HepG2 (cell line): ENCODE results near the gene CD151. TPM values are rescaled to one million over a fixed set of nuclear protein-coding genes. Genes with fewer than 3 reads are reported as not detected.

Experiments
- ATAC-seq: fragments of 200-7000 bp; cut with Tn5 transposase; 3 replicates; pipeline ENCODE4 v1.9.1; 2020; ENCODE audit warnings: mild to moderate bottlenecking, moderate library complexity
- BruUV-seq: library from RNA; stranded (reverse); fragments of 400-500 nt; replicated peaks from 2 replicates; lab custom pipeline; 2021; lab: Mats Ljungman, UMichigan
- CTCF ChIA-PET: fragments of 300-600 bp; formaldehyde crosslinking; extraction: SDS; loops from one replicate; lab custom pipeline; 2021; ENCODE audit warnings: low total read pairs, inconsistent platforms, low intra/inter-chr PET ratio; lab: Yijun Ruan, JAX
- POLR2A ChIA-PET: fragments of 350-600 bp; sonication (Branson Sonifier 250); formaldehyde crosslinking; loops from one replicate; lab custom pipeline; 2020; ENCODE audit warnings: antibody characterized with exemption, inconsistent platforms; lab: Yijun Ruan, JAX
- DNase-seq: peaks from one replicate; pipeline ENCODE4 v3.0.0-alpha.2; 2015; ENCODE audit warnings: low spot score
- FAIRE-seq: peaks from 3 replicates; lab custom pipeline; 2011; peaks lifted over from hg19 to GRCh38; lab: Jason Lieb, UNC
- H2AFZ ChIP-seq: one replicate; pipeline ENCODE4 v1.6.1; 2011; ENCODE audit warnings: low read length, inconsistent platforms
- H3K27ac ChIP-seq: fragments of 300-600 bp; 3 replicates; pipeline ENCODE4 v1.8.0; 2011; ENCODE audit warnings: mixed run types, mild to moderate bottlenecking, mixed read lengths, low read length, inconsistent platforms; ENCODE audit not compliant: insufficient read depth; ENCODE audit errors: extremely low read length
- H3K27me3 ChIP-seq, 2 experiments: fragments of 200-600 bp in 1 of 2; 2 replicates in 1 of 2; 3 replicates in 1 of 2; pipeline versions ENCODE4 v1.6.0 to v1.8.0; 2011; ENCODE audit warnings: low read length in 2 of 2, mild to moderate bottlenecking in 2 of 2, moderate library complexity in 2 of 2, inconsistent platforms in 1 of 2; ENCODE audit not compliant: insufficient read depth in 2 of 2, control insufficient read depth in 1 of 2
- H3K36me3 ChIP-seq, 2 experiments: fragments of 200-600 bp in 1 of 2; replicated peaks in 1 of 2; 2 replicates in 1 of 2; 3 replicates in 1 of 2; pipeline versions ENCODE4 v1.5.1 to v1.8.0; 2011; ENCODE audit warnings: low read length in 2 of 2, inconsistent platforms in 1 of 2; ENCODE audit not compliant: insufficient read depth in 2 of 2, control insufficient read depth in 1 of 2
- H3K4me1 ChIP-seq: 2 replicates; pipeline ENCODE4 v1.5.1; 2012; ENCODE audit warnings: low read length, inconsistent platforms; ENCODE audit not compliant: insufficient read depth
- H3K4me2 ChIP-seq: 2 replicates; pipeline ENCODE4 v1.6.0; 2011; ENCODE audit warnings: low read depth, low read length, inconsistent platforms
- H3K4me3 ChIP-seq, 3 experiments: fragments of 200-600 bp in 1 of 3; sonication (generic), shearing (Covaris generic) in 1 of 3; replicated peaks in 1 of 3; 2 replicates each; pipeline ENCODE4 v1.5.1; 2011 to 2016; ENCODE audit warnings: low read length in 3 of 3, inconsistent platforms in 2 of 3, low read depth in 2 of 3, mild to moderate bottlenecking in 2 of 3, control low read depth in 1 of 3, mixed read lengths in 1 of 3; ENCODE audit not compliant: insufficient read depth in 1 of 3
- H3K79me2 ChIP-seq: one replicate; pipeline ENCODE4 v1.6.1; 2011; ENCODE audit warnings: low read length, inconsistent platforms; ENCODE audit not compliant: insufficient read depth
- H3K9ac ChIP-seq: 2 replicates; pipeline ENCODE4 v1.6.0; 2011; ENCODE audit warnings: mild to moderate bottlenecking, low read depth, low read length, inconsistent platforms; ENCODE audit not compliant: insufficient read depth
- H3K9me3 ChIP-seq: 2 replicates; pipeline ENCODE4 v1.5.1; 2012; ENCODE audit warnings: mild to moderate bottlenecking, low read length
- H4K20me1 ChIP-seq: 2 replicates; pipeline ENCODE4 v1.6.0; 2011; ENCODE audit warnings: inconsistent platforms, mild to moderate bottlenecking, low read length, moderate library complexity; ENCODE audit not compliant: insufficient read depth
- AGO2 ChIP-seq: fragments of 200-400 bp; formaldehyde crosslinking; optimal IDR thresholded peaks from 2 replicates; pipeline ENCODE3; 2017; ENCODE audit warnings: mild to moderate bottlenecking, low read depth, low read length, moderate library complexity
- KDM2A ChIP-seq: sonication (generic); formaldehyde crosslinking; IDR thresholded peaks from 2 replicates; pipeline ENCODE4 v1.4.0; 2020; ENCODE audit warnings: low read depth, missing genetic modification reagents, borderline replicate concordance
- ZNF143 ChIP-seq: sonication (generic); formaldehyde crosslinking; IDR thresholded peaks from 2 replicates; pipeline ENCODE4 v1.4.0; 2020; ENCODE audit warnings: missing genetic modification reagents
- ZNF687 ChIP-seq: sonication (generic); formaldehyde crosslinking; IDR thresholded peaks from 2 replicates; pipeline ENCODE4 v1.5.1; 2020; ENCODE audit warnings: mild to moderate bottlenecking, missing genetic modification reagents, moderate library complexity
- ZSCAN9 ChIP-seq: IDR thresholded peaks from 2 replicates; pipeline ENCODE4 v1.6.1; 2016; ENCODE audit warnings: borderline replicate concordance
- WGBS: methylation state at CpG from one replicate; pipeline ENCODE4 v1.1.6; 2017; ENCODE audit warnings: low lambda C conversion rate; 5-methylcytosine and 5-hydroxymethylcytosine counted together
- in situ Hi-C: cut with HindIII; loops from 2 replicates; pipeline ENCODE4 v1.10.0; 2017; ENCODE audit warnings: low pct_unique_long_range_greater_than_20kb; ENCODE audit not compliant: extremely low pct_ligation_motif_present
- intact Hi-C: fragments of 100-400 bp; cut with micrococcal nuclease; formaldehyde crosslinking; loops from one replicate; pipeline ENCODE4 v1.10.0; 2022; ENCODE audit not compliant: unreplicated experiment
- polyA plus RNA-seq, 8 experiments: library from polyadenylated mRNA; depleted of rRNA in 3 of 8; stranded (reverse) in 7 of 8; unstranded in 1 of 8; fragments of >200 nt; fragmentation: Illumina TruSeq in 4 of 8; extraction: Trizol in 4 of 8; gene quantifications; 2 replicates each; pipeline versions ENCODE4 v1.2.1 to v1.2.3, GENCODE V29; 2011 to 2016; ENCODE audit warnings: low read depth in 4 of 8, missing spikeins in 1 of 8, mixed read lengths in 1 of 8; ENCODE audit not compliant: insufficient read depth in 1 of 8
- total RNA-seq, 5 experiments: library from RNA; depleted of rRNA; stranded (reverse); fragments of >200 nt; fragmentation: Illumina TruSeq; extraction: Trizol; gene quantifications; 2 replicates each; pipeline ENCODE4 v1.2.3, GENCODE V29; 2016; ENCODE audit warnings: low read depth in 1 of 5

CD151 gene
- total and polyA plus RNA-seq, 2 of the 13 experiments (the other 11 are each of a cell fraction or from before 2014, with no cell fraction given): 125 to 197 TPM

GRCh38 chr11:789943-790342 lies 42.8 kb upstream of the CD151 start, which contains the start of gene CEND1:
CEND1 (minus strand) TSS chr11:790090; CDS start chr11:788576, 1,514 bp downstream.
- no peak within 1 kb of the TSS for H2AFZ ChIP-seq
- ATAC-seq: no peak
- TF ChIP-seq ZSCAN9: no peak
- peak; percentile 2 for TF ChIP-seq AGO2
- peak; percentile 68 for TF ChIP-seq ZNF143 (CRISPR knock-in tag)
- TF ChIP-seq ZNF687: peak; percentile 2; the same call in 1 of the 2 replicates
- TF ChIP-seq KDM2A (CRISPR knock-in tag): 0 out of 2 replicates have a peak, but pooled peaks have one; percentile 40
- peak within 1 kb of the TSS; percentile 51 for H3K4me2 ChIP-seq
- FAIRE-seq: no peak
- H3K4me3 ChIP-seq: peak within 1 kb of the TSS in 1 of 3 experiments; percentile 43; a peak in 1 of 6 replicates
- H3K79me2 ChIP-seq: no peaks in the 10 kb centered on the region
- no peak for DNase-seq
- peaks cover 21% of the 10 kb centered on the region for H3K4me1 ChIP-seq
- H3K9ac ChIP-seq: peak within 1 kb of the TSS; percentile 4; the same call in 1 of the 2 replicates
- intact Hi-C loops (no loop called here), in situ Hi-C loops (no loop called here)
- ChIA-PET POLR2A (interaction anchor here (0.5 to 1.3 kb wide), 3 partner anchors 12 to 19 kb away, joined by 3 to 4 read pairs (median 3); partner anchors contain the start of gene RPLP2), CTCF (no interaction called here)
- peaks cover 0 to 2% of the 10 kb centered on the region in 2 experiments; a peak in 1 of 5 replicates for H3K27me3 ChIP-seq
- H3K9me3 ChIP-seq: no peaks in the 10 kb centered on the region
- H3K36me3 ChIP-seq: no peaks in the 10 kb centered on the region; a peak in 1 of 5 replicates
- WGBS: 38% methylated on average over 18 of the region's 44 CpGs
- H4K20me1 ChIP-seq: no peaks in the 10 kb centered on the region
- no TSS peak for BruUV-seq
- H3K27ac ChIP-seq: no peak within 1 kb of the TSS
